Middle frontal gyrus (tissue), 1 donor: ENCODE measurements around the gene ZNF785.
"Not testable (repeated sequence)": the region's sequence is repeated elsewhere in the genome, so short reads cannot be mapped to it uniquely, and the experiment has no call there.

Experiments used
- DNase-seq: peaks from one replicate; pipeline ENCODE4 v3.0.0-alpha.2; 2015; ENCODE audit warnings: low spot score; ENCODE audit errors: extremely low spot score

ZNF785 gene

DNA sequence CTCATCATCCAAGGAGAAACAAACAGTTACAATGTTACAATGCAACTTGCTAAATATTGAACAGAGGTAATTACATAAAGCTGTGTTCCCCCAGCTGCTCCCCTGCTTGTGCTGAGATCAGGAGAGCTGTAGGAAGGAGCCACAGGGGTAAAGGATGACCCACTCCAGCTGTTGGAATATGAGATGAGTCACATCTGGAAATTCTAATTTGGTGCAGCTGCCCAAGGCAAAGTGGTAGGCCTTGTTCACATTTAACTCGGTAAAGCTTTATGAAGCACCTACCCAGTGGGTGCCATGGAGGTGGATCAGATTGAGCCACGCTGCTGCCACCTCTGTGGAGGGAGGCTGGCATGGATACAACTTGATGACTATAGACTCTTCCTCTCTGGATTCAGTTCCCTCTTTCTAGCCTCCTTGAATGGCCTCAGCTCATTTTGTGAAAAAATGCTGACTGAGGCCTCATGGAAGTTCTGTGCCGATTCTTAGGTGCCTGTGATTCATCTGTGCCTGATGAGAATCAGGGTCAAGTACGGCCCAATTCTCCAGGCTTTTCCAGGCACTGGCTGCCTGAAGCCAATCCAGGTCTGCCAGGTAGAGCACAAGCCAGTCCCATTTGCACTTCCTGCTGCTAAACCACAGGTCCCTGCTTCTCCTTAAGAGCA lies 17.2 kb upstream of the ZNF785 start:
- DNase-seq: no peak

GRCh38 chr16:30601966-30602365 lies 16.5 kb upstream of the ZNF785 start:
- no peak for DNase-seq

GRCh38 chr16:30600929-30601328 lies 15.4 kb upstream of the ZNF785 start:
- no peak for DNase-seq

- DNase-seq: no peak
These were observed 14.7 kb upstream of the ZNF785 start for GRCh38 chr16:30600215-30600614.

GRCh38 chr16:30592871-30593270 lies 7.4 kb upstream of the ZNF785 start:
- no peak for DNase-seq

DNA sequence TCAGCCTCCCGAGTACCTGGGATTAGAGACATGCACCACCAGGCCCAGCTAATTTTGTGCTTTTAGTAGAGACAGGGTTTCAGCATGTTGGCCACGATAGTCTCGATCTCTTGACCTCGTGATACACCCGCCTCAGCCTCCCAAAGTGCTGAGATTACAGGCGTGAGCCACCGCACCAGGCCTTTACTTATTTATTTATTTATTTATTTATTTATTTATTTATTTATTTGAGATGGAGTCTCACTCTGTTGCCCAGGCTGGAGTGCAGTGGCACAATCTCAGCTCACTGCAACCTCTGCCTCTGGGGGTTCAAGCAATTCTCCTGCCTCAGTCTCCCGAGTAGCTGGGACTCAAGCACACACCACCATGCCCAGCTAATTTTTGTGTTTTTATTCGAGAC lies 5.4 kb upstream of the ZNF785 start:
- DNase-seq: not testable (repeated sequence)

- DNase-seq: not testable (repeated sequence)
These were observed 4.1 kb upstream of the ZNF785 start for GRCh38 chr16:30589582-30589981.

DNA sequence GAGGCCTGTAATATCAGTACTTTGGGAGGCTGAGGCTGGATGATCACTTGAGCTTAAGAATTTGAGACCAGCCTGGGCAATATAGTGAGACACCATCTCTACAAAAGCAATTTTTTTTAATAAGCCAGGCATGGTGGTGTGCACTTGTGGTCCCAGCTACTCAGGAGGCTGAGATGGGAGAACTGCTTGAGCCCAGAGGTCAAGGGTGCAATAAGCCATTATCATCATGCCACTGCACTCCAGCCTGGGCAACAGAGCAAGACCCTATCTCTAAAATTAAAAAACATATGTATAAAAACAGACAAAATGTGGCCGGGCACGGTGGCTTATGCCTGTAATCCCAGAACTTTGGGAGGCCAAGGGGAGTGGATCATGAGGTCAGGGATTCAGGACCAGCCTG lies 3.2 kb upstream of the ZNF785 start:
- no peak for DNase-seq

DNA sequence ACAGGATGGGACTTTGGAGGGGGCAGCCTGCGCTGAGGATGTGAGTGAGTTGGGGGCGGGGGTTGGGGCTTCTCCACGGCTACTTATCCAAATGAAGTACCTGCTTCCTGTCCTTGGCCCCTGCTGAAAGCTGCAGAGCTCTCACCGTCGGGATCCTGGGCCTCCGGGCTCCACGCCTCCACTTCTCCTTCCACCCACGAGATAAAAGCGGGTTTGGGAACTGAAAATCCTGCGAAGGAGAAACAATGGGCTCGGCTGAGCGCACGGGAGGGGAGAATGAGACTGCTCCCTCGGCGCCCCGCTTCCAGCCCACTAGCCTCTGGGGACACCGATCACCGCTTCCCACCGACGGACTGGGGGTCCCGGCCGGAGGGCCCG lies 486 bp downstream of the ZNF785 start:
- DNase-seq: no peak

DNA sequence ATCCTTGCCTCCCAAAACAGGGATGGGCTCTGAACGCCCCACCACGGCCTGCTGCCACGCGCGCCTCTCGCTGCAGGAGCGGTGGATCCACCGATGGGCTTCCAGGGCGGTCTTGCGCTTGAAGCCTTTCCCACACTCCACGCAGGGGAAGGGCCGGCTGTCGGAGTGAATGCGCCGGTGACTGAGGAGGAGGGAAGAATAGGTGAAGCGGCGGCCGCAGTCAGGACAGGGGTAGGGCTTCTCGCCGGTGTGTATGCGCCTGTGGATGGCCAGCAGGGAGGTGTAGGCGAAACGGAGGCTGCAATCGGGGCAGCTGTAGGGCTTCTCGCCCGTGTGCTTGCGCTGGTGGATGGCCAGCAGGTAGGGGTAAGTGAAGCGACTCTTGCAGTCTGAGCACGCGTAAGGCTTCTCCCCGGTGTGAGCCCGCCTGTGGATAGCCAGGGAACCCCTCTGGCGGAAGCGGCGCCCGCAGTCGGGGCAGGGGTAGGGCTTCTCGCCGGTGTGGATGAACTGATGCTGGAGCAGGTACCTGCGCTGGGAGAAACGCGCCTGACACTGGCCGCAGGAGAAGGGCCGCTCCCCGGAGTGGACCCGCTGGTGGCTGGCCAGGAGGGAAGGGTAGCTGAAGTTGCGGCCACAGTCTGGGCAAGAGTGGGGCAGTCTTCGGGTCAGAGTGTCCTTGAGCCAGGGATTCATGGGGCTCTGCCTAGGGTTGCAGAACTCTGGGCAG lies 2.7 kb downstream of the ZNF785 start:
- no peak for DNase-seq

DNA sequence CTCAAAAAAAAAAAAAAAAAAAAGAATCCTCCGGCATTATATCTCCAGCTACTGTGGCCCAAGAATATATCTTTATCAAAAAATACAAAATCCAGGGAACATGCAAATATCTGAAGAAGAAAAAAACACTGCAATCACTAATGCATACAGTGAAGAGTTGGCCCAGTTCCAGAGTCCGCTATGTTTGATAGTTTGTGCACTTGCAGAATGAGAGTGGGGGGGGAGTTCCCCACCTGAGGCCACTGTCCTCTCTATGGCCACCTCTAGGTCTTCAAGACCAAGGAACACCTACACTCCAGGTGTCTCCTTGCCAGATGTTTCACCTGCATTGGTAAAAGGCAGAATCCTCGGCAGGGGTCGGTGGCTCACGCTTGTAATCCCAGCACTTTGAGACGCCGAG lies 4.0 kb downstream of the ZNF785 start:
- no peak for DNase-seq

DNA sequence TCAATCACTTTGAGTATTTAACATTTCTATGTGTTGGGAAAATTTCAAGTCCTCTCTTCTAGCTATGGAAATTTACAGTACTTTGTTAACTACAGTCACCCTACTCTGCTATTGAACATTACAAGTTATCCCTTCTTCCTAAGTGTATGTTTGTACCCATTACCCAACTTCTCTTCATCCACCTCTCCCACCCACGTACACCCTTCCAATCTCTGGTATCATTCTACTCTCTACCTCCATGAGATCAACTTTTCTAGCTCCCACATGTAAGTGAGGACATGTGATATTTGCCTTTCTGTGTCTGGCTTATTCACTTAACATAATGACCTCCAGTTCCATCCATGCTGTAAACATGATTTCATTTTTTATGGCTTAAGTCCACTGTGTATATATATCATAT lies 10.8 kb downstream of the ZNF785 start:
- DNase-seq: no peak

DNA sequence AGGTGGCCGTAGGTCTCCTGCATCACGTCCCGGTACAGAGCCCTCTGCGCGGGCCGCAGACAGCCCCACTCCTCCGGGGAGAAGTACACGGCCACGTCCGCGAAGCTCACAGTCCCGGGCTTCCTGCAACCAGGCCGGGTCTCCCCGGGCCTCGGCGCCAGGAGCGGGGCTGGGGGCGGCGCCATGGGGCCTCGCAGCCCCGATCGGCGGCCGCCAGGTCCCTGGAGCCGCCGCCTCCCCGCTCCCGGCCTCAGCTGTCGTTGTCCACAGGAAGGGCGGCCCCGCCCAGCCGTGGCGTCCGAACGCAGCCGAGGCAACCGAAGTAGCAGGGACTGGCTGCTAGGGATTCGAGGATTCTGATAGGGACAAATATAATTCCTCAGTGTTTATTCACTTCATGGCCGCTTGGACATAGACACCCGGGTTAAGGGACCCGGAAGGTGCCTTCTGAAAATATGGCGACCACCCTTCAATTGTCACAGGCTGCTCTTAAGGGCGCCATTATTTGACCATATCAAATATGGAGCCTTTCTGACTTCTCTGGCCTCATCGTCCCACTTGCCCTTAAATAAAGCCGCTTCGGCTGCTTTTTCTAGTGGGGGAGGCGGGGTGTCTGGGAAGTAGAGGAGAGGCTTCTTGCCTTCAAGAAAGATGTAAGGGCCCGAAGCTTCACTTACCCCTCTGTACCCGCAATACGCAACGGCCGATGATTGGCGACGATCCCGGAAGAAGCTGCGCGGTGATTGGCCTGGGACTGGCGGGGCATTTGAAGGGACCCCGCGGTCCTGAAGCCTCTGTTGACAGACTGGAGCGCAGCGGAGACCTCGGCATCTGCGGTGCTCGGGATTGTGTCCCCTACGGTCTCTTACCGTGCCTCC lies 13.8 kb downstream of the ZNF785 start, which contains the start of gene ZNF688:
Gene ZNF688, minus strand, starts transcription at position 270 of the 878 bp plus-strand sequence. Its CDS starts 85 bp downstream, at position 185.
- DNase-seq: peak; percentile 92

DNA sequence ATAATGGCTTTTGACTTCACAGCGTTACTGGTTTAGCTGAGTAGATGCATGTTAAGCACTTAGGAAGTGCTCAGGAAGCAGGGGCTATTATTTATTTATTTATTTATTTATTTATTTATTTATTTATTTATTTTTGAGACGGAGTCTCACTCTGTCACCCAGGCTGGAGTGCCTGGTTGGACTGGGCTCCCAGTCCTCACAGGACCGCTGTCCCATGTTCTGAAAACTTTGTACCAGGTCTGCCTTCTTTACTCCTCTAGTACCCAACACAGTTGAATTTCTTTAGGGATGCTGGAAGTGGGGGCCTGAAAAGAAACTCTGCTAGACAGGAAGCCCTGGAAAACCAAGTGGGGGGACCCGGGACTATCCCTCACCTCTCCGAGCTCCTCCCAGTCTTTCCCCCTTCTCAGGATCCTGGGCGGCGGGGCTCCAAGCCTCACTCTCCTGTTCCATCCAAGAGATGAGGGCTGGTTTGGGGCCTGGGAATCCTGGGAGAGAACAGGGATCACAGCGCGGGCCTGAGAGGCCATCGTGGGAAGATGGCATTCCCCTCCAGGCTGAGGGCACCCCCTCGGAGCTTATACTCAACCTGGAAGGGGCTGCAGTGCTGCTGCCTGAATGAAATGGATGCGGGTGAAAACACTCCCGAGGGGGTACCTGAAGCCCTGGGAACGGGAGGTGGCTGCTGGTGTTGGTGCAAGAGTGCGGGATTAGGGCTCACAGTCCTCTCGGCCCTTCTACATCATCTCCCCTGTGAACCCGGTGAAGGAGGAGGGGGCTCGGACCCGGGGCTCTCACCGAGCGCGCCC lies 14.7 kb downstream of the ZNF785 start:
- no peak for DNase-seq

- DNase-seq: no peak
These were observed 15.5 kb downstream of the ZNF785 start for GRCh38 chr16:30569746-30570635.

DNA sequence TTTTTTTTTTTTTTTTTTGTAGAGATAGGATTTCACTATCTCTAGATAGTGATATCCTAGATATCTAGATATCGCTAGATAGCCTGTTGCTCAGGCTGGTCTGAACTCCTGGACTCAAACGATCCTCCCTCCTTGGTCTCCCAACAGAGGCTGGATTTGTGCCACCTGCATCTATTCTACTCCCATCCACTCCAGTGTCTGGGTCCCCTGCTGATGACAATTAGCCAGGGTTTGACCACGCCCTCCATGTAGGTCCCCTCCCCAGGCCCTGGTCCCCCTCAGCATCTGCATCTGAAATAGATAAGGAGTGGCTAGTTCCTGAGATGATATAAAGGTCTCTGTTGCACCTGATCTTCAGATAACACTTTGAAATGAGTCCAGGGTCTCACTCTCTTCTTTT lies 16.2 kb downstream of the ZNF785 start:
- DNase-seq: no peak

- DNase-seq: no peak
These were observed 17.4 kb downstream of the ZNF785 start for GRCh38 chr16:30567991-30568638.

GRCh38 chr16:30567160-30567990 lies 18.1 kb downstream of the ZNF785 start:
- DNase-seq: no peak

GRCh38 chr16:30566531-30566930 lies 19.0 kb downstream of the ZNF785 start:
- no peak for DNase-seq
